ENCODE data around the gene ITPR1.

ITPR1 gene

DNA sequence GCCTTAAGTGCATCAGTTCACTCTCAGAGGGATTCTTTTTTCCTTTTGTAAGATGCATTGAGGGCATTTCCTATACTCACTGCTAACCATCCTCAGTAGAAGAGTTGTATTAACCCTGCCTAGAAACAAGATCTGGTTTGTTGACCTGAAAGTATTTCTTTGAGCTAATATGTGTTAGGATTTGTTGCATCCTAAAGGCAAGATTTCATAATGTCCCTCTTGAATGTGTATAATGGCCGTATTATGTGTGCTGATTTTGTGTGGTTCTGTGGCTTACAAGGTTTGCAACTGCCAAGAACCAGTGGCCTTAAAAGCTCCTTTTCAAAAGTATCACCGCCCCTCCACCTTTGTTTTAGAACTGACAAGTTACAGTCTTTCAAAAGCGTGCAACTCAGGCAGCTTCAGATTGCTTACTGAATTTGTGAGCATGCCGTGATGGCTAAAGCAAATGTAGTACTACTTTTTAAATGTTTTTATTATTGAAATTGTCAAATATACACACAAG lies 304.1 kb downstream of the ITPR1 start:
- DNase-seq, result no peak

DNA sequence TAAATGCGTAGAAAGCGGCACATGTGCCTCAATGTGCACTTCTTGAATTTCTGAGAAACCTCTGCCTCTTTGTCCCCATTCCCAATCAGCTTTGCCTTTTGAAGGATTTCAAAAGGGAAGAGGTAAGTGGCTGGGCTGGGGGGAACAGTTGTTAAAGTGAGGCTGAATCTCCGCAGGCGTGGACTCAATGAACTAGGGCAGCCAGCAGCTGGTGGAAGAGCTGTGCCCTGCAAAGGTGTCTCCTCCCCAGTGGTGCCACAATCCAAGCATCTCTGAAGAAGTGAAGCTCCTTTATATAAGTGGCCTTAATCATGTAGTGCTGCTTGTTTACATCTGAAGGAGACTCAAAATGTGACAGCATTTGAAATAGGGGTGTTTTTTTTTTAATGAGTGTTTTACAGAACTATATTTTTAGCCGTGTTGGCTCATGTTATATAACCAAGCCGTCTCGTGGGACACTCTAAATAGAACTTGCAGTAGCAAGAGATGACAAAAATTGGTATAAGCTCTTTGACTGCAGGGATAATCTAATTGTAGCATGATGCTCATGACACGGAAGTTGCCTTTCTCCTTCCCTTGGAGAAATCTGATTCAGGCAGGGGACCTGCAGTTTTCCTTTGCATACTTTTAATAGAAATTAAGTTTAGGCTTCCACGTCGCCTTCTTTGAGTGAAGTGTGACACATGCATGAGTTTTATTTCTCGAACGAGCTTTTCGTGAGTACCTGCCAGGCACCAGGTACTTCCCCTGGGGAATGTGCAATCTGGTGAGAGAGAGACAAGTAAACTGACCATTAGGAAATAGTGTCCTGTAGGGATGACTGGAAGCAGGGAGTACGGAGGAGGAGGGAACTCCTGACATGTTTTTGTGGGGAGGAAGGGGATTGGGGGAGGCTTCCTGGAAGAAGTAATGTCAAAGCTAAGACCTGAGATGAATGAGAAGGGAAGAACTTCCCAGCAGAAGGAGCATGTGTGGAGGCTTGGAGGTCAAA lies 306.4 kb downstream of the ITPR1 start:
- no peak for DNase-seq

DNA sequence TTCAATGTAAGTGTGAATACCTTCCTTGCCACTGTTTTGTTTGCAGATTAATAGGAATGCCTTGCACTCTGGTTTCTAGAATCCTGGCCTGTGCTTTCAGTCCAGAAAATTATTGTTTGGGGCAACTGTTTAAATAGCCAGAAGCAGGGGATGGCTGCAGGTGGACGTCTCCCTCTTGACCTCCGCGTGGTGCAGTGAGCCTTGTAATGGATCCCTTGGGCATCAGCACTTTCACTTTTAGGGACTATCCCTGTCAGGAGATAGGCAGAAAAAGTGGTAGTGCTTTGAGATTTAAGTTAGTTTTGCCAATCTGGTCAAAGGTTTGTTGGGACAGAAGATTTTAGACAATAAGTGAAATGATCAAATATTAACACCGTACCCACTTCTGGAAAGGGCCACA lies 307.4 kb downstream of the ITPR1 start:
- no peak for DNase-seq

DNA sequence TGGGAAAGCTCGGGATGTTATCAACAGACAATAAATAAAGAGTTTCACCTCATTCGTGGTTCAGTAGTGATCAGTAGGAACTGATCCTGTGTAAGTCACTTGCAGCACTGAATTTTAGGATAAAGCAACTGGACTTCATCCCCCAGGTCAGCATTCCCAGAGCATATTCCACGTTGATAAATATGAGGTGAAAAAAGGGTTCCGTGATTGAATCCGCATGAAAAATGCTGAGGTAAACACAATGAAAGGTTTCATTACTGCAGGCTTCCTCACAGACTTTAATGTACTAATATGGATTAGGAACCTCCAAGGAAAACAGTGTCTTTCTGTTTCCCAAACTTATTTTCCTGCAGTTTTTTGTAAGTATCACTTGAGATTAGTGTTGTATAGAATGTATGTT lies 308.7 kb downstream of the ITPR1 start:
- no peak for DNase-seq

DNA sequence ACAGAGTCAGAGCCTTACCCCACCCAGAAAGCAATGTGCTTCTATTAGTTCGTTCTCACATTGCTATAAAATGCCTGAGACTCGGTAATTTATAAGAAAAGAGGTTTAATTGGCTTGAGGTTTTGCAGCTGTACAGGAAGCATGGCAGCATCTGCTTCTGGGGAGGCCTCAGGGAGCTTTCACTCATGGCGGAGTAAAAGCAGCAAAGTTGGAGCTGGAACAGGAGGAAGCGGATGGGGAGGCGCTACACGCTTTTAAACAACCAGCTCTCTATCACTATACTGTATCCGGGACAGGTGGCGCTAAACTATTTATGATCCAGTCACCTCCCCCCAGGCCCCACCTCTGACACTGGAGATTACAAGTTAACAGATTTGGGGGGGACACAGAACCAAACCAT lies 309.8 kb downstream of the ITPR1 start:
- DNase-seq, result no peak

DNA sequence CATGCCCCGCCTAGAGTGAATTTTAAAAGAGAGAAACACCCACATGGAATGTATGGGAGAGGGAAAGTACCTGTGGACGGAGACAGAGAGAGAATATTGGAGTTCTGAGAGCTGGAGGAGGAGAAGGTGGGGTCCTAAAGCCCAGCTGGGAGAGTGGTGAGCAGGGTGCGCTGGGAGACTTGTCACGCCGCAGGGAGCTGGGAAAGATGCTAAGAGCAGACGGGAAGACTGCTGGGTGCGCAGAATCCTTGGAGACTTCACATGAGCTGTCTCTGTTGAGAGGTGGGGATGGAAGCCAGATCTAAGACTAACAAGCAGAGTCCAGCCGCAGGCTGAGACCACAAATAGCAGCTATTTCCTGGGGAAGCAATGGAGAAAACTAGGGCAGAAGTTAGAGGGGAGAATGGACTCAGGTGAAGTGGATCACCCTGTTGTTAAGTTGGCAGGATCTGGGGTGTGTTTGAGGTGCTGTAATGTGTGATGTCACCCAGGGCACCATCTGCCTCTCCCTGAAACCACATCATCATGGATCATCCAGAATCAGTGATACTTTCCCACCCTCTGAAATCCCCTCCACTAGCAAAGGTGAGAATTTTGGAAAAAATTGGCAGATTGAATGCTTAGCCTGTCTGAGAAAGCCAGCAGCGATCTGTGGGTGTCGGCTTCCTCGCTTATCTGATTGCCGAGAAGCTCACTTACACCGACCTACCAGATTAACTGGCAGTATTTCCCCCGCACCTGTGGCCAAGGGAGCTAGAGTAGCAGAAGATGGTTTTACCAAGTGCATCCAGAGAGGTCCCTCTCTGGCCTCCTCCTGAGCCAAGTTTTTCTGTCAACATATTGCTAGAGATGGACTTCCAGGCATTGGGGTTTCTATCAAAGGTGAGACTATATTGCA lies 311.3 kb downstream of the ITPR1 start:
- DNase-seq, result no peak

DNA sequence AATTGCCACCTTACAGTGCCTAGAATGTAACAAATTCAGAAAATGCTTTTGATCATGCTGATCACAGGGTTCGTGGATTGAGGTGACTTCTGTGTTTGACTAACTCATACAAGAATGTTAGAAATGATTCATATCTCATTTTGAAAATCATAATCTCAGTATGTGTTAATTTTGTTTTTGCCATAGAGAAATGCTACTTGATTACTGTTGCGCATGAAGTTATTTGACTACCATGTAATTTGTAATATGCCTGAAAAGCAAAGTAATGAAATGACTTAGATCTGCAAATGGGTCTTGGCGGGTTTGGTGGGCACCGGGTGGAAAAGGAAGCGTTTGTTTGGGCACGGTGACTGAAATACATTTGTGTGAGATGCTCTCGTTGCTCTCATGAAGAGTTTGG lies 312.5 kb downstream of the ITPR1 start:
- no peak for DNase-seq

DNA sequence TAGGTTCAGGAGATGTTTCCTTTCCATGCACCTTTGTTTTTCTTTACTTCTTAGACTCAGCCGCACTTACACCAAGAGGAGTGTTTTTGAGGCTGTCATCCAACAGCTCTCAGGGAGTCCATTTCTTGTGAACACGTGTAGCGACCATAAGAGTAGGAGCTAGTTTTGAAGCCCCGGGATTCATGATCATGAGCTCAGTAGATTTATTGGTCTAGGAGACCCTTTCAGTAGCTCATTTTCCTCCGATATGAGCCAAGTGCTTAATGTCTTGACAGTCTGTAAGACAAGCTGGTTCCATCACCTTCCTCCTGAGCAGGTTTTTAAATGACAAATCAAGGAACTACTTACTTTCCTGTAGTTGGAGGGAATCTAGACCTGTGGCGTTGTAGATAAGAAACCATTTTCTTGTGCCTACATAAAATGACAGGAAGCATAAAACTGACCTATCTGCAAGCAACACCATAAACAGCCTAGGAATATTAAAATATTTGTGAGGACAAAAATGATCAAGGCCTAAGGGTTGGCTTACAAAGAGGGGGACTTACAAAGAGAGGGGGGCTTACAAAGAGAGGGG lies 313.5 kb downstream of the ITPR1 start:
- no peak for DNase-seq

DNA sequence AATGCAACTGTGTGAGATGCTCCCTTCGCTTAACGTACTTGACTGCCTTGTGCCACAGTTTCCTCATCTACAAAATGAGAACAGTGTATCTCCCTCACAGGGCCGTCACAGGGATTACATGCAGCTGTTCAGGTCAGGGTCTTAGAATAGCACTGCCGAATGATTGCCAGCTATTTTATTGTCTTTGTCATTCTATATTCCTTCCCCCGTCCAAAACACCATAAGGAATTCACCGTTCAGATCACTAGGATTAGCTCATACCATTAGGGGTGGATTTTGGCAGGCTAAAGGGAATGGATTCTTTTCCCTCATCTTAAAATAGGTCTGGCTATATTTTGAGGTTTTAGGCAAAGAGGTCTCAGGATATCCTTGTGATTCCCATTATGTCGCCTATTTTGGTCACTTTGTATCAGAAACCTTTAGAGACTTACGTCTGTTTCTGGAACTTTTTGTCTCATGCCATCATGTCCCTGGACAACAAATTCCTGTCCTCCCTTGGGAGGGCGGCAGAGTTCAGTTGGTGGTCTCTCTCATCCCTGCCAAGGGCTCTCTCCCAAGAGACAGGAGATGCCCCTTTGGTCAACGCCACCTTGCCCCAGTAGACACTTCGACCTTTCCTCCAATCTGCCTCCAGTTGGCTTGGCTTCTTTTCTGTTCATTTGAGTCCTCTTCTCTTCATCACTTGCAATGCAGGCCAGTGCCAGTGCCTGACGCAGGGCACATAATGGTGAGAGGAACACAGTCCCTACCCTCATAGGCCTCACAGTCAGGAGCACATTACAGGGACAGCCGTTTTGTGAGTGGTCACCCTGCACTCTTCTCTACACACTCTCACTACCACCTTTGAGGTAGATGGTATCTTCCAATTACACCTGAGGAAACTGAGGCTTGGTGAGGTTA lies 314.5 kb downstream of the ITPR1 start:
- no peak for DNase-seq

DNA sequence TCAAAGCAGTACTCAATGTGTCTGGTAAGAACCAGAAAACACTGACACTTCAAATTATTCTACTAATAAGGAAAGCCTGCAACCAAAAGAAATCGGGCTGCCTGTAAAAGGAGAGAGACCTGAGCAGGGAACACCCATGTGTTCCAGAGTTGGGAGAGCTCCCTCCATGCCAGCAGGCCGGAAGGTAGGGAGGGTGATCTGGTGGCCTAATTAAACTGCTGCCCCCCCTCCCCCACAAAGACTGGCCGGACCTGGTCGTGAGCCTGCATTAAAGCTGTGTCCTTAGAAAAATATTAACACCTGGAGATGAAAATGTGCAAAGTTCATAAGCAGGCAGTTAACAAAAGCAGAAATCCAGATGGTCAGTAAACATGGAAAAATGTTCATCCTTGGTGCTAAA lies 315.5 kb downstream of the ITPR1 start:
- DNase-seq, result no peak

DNA sequence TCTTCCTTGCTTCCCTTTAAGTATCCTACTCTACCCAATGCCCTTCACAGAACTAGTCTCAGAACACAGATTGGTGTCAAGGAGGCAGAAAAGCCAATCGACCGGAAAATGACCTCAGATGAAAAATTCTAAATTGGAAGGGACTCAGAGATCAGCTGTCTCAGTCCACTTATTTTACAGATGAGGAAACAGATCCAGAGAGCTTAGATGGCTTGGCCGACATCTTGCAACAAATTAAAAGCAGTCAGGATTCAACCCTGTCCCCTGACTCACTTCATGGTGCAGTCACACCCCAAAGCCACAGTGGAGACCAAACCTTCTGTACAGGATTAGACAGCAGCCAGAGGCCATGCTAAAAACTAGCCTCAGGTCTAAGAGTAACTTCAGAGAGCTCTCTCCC lies 316.8 kb downstream of the ITPR1 start:
- DNase-seq, result no peak

DNA sequence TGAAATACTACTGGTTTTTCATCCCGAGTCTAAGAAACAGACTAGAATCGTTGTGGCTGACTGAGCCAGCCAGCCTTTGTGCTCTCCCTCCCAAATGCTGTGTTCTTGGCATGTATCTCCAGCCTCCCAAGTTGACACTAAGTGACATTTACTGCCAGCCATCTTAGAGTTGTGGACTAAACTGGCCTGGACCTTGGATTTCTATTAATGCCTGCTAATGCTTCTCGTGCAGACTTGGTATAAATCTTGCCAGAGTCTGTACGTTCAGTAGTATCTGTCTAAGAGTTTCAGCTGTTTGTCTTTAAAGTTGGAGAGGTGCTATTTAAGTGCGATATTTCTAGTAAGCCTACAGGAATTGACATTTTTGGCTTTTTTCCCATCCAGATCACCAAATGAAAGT lies 319.4 kb downstream of the ITPR1 start:
- no peak for DNase-seq

DNA sequence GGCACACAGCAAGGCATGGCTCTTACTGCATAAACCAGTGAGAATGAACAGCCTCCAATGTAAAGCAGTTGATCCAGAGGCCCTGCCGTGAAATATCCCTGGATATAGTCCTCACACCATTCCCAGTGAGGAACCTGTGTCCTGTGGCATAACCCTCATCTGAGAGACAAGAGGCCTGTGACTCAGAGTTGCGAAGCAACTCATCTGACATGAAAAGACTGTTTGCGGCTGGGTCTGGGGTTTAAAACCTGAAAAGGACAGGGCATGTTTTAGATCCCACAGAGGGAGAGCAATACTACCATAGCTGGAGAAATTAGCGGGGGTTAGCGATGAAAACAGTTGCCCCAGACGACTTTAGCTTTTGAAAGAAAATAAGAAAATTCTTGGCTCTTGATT lies 320.8 kb downstream of the ITPR1 start:
- DNase-seq, result no peak

DNA sequence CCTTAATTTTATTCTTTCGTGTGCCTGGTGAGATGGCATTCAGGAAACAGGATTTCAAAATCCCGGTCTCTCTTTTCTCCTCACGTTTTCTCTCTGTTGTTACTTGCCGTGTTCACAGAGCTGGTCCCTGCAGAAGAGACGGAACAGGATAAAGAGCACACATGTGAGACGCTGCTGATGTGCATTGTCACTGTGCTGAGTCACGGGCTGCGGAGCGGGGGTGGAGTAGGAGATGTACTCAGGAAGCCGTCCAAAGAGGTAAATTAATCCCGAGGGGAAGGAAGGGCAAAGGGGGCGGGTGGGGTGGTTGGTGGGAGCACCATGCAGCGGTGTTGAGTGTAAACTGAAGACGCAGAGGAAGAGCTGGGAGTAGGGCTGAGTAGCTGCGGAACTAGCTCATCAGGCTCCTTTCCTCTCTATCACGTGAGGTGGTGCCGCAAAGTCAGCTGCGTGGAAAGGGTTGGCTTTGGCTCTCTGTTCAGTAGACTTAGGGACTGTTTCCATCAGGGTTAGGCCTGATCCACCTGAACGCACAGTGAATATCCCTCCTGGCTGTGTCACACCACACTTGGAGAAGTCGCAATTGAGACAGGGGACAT lies 321.3 kb downstream of the ITPR1 start:
- DNase-seq, result no peak

DNA sequence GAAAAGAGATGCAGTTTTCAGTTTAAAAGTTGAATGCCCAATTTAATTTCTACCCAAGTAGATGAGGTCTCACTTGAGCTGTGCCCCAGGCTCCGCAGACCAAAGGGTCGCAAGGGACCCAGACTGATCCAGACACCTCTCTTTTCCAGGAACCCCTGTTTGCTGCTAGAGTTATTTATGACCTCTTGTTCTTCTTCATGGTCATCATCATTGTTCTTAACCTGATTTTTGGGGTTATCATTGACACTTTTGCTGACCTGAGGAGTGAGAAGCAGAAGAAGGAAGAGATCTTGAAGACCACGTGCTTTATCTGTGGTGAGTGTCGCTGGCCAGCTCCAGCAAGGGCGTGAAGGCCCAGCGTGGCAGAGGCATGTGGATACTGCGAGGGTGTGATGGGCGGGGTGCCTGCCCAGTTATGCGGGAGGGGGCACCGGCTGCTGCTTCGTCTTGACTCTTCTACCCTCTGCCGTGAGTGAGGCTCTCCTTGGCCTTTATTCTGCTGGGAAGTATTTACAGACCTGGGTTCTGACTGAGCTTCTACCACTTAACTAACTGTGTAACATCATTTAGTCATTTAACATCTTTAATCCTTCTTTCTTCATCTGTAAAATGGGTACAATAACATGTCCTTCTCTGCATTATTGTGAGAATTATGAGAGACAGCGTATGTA lies 321.9 kb downstream of the ITPR1 start:
- no peak for DNase-seq

DNA sequence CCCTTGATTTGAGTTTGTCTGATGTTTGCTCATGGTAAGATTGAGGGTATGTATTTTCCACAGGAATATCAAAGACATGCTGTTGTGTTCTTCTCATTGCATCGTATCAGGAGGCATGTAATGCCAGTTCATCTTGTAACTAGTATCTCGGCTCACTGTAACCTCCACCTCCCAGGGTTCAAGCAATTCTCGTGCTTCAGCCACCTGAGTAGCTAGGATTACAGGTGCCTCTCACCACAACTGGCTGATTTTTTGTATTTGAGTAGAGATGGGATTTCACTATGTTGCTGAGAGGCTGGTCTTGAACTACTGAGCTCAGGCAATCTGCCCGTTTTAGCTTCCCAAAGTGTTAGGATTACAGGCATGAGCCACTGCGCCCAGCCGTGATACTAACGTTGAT lies 323.2 kb downstream of the ITPR1 start:
- DNase-seq, result no peak

DNA sequence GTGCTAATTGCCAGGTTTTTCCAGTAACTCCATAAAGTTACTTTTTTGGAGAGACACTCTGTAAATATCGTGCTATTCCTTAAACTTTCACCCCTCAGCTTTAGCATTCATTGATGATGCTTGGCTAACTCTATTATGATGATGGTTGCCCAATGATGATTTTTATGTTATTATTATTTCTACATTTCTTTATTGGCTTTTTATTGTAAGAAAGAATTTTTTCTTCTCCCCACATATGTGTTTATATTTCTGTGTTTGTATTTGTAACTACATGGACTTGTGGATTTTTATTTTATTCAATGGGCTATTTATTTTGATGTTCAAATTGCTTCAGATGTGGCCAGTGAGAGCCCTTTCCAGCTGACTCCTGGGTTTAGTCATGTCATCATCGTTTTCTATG lies 323.6 kb downstream of the ITPR1 start:
- no peak for DNase-seq

DNA sequence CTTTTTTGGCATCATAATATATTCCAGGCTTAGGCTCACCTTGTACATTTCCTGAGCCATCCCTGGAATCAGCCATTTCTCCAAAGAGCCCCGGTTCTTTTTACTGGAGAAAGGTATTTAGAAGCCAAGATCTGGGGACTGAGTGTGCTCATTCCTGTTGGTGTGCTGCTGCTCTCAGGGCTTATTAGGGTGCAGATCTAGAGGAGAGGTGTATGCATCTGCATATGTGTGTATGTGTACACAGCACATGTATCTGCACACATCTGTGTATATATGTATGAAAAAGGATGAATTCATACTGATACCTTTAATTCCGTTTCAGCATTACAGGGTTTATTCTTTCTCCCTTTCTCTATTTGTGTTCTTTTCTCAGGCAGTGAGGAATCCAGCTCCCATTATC lies 324.0 kb downstream of the ITPR1 start:
- no peak for DNase-seq

DNA sequence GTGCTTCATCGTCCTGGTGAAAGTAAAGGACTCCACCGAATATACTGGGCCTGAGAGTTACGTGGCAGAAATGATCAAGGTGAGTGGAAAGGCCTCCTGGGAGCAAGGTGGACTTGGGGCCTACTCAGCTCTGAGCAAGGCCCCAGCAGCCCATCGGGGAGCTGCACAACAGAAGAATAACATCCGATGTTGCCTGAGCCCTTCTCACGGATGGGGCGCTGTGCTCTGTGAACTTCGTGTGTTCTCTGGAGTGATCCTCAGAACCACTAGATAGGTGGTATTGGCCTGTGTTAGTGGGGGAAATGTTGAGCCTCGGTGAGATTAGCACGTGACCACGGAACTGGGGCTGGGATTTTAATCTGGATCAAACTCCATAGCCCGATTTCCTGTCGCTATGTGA lies 325.0 kb downstream of the ITPR1 start:
- no peak for DNase-seq

DNA sequence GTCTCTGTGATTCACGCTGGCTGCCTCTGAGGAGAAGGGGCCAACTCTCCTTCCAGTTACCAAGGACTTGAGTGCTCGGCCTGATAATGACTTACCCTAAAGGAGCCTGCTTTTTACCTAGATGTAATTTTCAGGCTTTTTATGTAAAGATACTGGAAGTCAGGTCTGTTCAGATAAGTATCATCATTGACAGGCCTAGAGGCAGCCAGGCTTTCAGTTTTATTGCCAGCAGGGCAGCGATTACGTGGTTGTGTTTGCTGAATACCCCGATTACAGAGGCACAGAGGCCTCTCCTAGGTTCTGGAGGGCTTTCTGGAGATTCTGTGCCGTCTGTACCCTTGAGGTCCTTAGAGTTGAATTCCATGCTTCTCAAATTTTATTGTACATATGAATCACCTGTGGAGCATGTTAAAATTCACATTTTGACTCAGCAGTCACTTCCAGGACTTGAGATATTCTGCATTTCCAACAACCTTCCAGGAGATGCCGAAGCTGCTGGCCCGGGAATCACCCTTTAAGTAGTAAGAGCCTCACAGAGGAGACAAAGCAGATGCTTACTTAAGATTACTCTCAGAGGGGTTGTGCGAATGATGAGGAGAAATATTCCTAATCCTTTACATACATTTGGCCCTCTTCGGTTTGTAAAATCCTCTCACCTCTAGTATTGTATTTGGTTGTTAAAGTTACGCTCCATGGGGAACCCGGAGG lies 326.0 kb downstream of the ITPR1 start:
- no peak for DNase-seq

DNA sequence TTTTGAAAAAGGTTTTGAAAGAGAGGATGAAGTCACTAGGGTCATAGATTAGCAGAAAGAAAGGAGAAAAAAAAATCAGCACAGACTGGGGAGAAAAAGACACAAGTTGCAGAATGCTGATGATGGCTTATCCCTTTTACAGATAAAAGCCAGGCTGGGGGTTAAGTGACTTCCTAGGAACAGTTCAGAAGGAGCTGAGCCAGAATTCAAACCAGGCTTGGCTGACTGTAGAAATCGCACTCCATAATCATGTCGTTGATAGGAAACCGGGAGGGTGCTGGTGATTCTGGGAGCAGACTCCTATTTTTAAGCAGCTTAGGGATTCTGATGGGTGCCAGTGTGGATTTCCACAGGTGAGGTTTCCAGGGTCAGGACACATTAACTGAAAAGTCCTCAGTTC lies 326.6 kb downstream of the ITPR1 start:
- no peak for DNase-seq

Measured in stimulated activated CD4-positive, alpha-beta T cell treated with anti-CD3 and anti-CD28 coated beads, Interleukin-4, amount 100 ng/mL, for 1 hour (primary cell).